Neural progenitor cell (in vitro differentiated cells): ENCODE data around the gene ZNF184.

Experiments
- EZH2 ChIP-seq: fragments of 200-600 bp; sonication (generic); IDR thresholded peaks from 2 replicates; pipeline ENCODE4 v1.6.1; 2017; ENCODE audit warnings: antibody characterized with exemption, mild to moderate bottlenecking, moderate library complexity
- TF ChIP-seq, protein P1 (sequence below): fragments of 200-600 bp; sonication (generic); IDR thresholded peaks from 2 replicates; pipeline ENCODE4 v1.5.1; 2017; ENCODE audit warnings: antibody characterized with exemption, mild to moderate bottlenecking

DNA sequence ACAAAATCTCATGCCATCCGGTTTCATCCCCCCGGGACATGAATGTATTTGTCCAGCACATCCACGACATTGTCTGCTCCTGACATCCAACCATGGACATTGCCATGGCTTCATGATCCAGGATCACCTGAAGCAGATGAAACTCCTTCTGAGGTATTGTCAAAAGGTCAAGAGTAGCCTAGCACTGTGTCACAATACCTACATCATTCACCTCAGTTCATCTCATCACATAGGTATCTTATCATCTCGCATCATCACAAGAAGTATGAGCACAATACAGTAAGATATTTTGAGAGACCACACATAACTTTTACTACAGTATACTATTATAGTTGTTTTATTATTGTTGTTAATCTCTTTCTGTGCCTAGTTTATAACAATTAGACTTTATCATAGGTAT lies 33.5 kb downstream of the ZNF184 start:
- TF ChIP-seq, protein P1, sequence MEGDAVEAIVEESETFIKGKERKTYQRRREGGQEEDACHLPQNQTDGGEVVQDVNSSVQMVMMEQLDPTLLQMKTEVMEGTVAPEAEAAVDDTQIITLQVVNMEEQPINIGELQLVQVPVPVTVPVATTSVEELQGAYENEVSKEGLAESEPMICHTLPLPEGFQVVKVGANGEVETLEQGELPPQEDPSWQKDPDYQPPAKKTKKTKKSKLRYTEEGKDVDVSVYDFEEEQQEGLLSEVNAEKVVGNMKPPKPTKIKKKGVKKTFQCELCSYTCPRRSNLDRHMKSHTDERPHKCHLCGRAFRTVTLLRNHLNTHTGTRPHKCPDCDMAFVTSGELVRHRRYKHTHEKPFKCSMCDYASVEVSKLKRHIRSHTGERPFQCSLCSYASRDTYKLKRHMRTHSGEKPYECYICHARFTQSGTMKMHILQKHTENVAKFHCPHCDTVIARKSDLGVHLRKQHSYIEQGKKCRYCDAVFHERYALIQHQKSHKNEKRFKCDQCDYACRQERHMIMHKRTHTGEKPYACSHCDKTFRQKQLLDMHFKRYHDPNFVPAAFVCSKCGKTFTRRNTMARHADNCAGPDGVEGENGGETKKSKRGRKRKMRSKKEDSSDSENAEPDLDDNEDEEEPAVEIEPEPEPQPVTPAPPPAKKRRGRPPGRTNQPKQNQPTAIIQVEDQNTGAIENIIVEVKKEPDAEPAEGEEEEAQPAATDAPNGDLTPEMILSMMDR: no peak
- TF ChIP-seq EZH2: no peak
